Dendritic cell treated with granulocyte-macrophage colony-stimulating factor and Interleukin-4, amounts not matched to agents 40 ng/mL and 50 ng/mL, for 4 days (primary cell): ENCODE data around the gene HPSE2.

Experiments used
- H3K27ac Mint-ChIP-seq: one replicate; pipeline ENCODE4 v1.8.0; 2022; ENCODE audit warnings: mild to moderate bottlenecking, mixed read lengths
- H3K27me3 Mint-ChIP-seq: one replicate; pipeline ENCODE4 v1.8.0; 2022; ENCODE audit warnings: mild to moderate bottlenecking, mixed read lengths
- H3K36me3 Mint-ChIP-seq: one replicate; pipeline ENCODE4 v1.8.0; 2022; ENCODE audit warnings: low read depth, mixed read lengths
- H3K4me1 Mint-ChIP-seq: one replicate; pipeline ENCODE4 v1.8.0; 2022; ENCODE audit warnings: low read depth, mixed read lengths
- H3K4me3 Mint-ChIP-seq: one replicate; pipeline ENCODE4 v1.8.0; 2022; ENCODE audit warnings: mild to moderate bottlenecking, moderate library complexity, mixed read lengths
- H3K9me3 Mint-ChIP-seq: one replicate; pipeline ENCODE4 v1.8.0; 2022; ENCODE audit warnings: mixed read lengths
- intact Hi-C: fragments of 100-400 bp; cut with micrococcal nuclease; formaldehyde crosslinking; loops from one replicate; pipeline ENCODE4 v1.15.0; 2022

The HPSE2 gene

GRCh38 chr10:98953251-98953650, 282.4 kb downstream of the HPSE2 start:
- no peaks in the 10 kb centered on the region for H3K27me3 Mint-ChIP-seq
- H3K4me3 Mint-ChIP-seq = no peak overlapping the region
- no peaks in the 10 kb centered on the region for H3K9me3 Mint-ChIP-seq
- H3K27ac Mint-ChIP-seq = no peak overlapping the region
- H3K36me3 Mint-ChIP-seq = no peaks in the 10 kb centered on the region
- H3K4me1 Mint-ChIP-seq = no peaks in the 10 kb centered on the region
- intact Hi-C loops = no loop called here

- Mint-ChIP-seq H3K27ac (no peak overlapping the region), H3K36me3 (no peaks in the 10 kb centered on the region), H3K27me3 (peaks cover 1% of the 10 kb centered on the region), H3K9me3 (peaks cover 8% of the 10 kb centered on the region), H3K4me3 (no peak overlapping the region), H3K4me1 (no peaks in the 10 kb centered on the region)
- intact Hi-C loops = no loop called here
Observed at GRCh38 chr10:98951269-98952000, 284.2 kb downstream of the HPSE2 start.

GRCh38 chr10:98950106-98950505, 285.5 kb downstream of the HPSE2 start:
- Mint-ChIP-seq H3K27me3 (peaks cover 1% of the 10 kb centered on the region), H3K4me1 (no peaks in the 10 kb centered on the region), H3K36me3 (no peaks in the 10 kb centered on the region), H3K4me3 (no peak overlapping the region), H3K9me3 (peaks cover 8% of the 10 kb centered on the region), H3K27ac (no peak overlapping the region)
- intact Hi-C loops = no loop called here

- peaks cover 8% of the 10 kb centered on the region for H3K9me3 Mint-ChIP-seq
- peaks cover 1% of the 10 kb centered on the region for H3K27me3 Mint-ChIP-seq
- H3K4me1 Mint-ChIP-seq = no peaks in the 10 kb centered on the region
- no peak overlapping the region for H3K27ac Mint-ChIP-seq
- intact Hi-C loops = no loop called here
- H3K36me3 Mint-ChIP-seq = no peaks in the 10 kb centered on the region
- H3K4me3 Mint-ChIP-seq = no peak overlapping the region
Observed at GRCh38 chr10:98949306-98949705, 286.3 kb downstream of the HPSE2 start.

- Mint-ChIP-seq H3K9me3 (peaks cover 16% of the 10 kb centered on the region), H3K4me1 (no peaks in the 10 kb centered on the region), H3K27me3 (peaks cover 1% of the 10 kb centered on the region), H3K4me3 (no peak overlapping the region), H3K27ac (no peak overlapping the region), H3K36me3 (no peaks in the 10 kb centered on the region)
- intact Hi-C loops = no loop called here
Observed at GRCh38 chr10:98943681-98944080, 292.0 kb downstream of the HPSE2 start.

- no peaks in the 10 kb centered on the region for H3K27me3 Mint-ChIP-seq
- no peak overlapping the region for H3K4me3 Mint-ChIP-seq
- peaks cover 31% of the 10 kb centered on the region for H3K9me3 Mint-ChIP-seq
- intact Hi-C loops = no loop called here
- H3K4me1 Mint-ChIP-seq = no peaks in the 10 kb centered on the region
- no peak overlapping the region for H3K27ac Mint-ChIP-seq
- no peaks in the 10 kb centered on the region for H3K36me3 Mint-ChIP-seq
Observed at GRCh38 chr10:98929709-98930108, 305.9 kb downstream of the HPSE2 start.

GRCh38 chr10:98925651-98926050, 310.0 kb downstream of the HPSE2 start:
- intact Hi-C loops = no loop called here
- Mint-ChIP-seq H3K27me3 (peaks cover 2% of the 10 kb centered on the region), H3K4me3 (no peak overlapping the region), H3K36me3 (no peaks in the 10 kb centered on the region), H3K4me1 (no peaks in the 10 kb centered on the region), H3K27ac (no peak overlapping the region), H3K9me3 (no peaks in the 10 kb centered on the region)

- Mint-ChIP-seq H3K4me1 (peaks cover 5% of the 10 kb centered on the region), H3K27me3 (peaks cover 2% of the 10 kb centered on the region), H3K9me3 (no peaks in the 10 kb centered on the region), H3K27ac (no peak overlapping the region), H3K36me3 (no peaks in the 10 kb centered on the region), H3K4me3 (no peak overlapping the region)
- intact Hi-C loops = no loop called here
Observed at GRCh38 chr10:98924526-98924925, 311.1 kb downstream of the HPSE2 start.

- Mint-ChIP-seq H3K36me3 (no peaks in the 10 kb centered on the region), H3K9me3 (no peaks in the 10 kb centered on the region), H3K27ac (no peak overlapping the region), H3K4me3 (no peak overlapping the region), H3K27me3 (peaks cover 2% of the 10 kb centered on the region), H3K4me1 (peaks cover 5% of the 10 kb centered on the region)
- intact Hi-C loops = no loop called here
Observed at GRCh38 chr10:98921316-98921715, 314.3 kb downstream of the HPSE2 start.

GRCh38 chr10:98920807-98921206, 314.8 kb downstream of the HPSE2 start:
- H3K4me3 Mint-ChIP-seq = no peak overlapping the region
- peaks cover 2% of the 10 kb centered on the region for H3K27me3 Mint-ChIP-seq
- H3K27ac Mint-ChIP-seq = no peak overlapping the region
- no peaks in the 10 kb centered on the region for H3K9me3 Mint-ChIP-seq
- H3K4me1 Mint-ChIP-seq = peaks cover 5% of the 10 kb centered on the region
- intact Hi-C loops = no loop called here
- H3K36me3 Mint-ChIP-seq = no peaks in the 10 kb centered on the region

- Mint-ChIP-seq H3K27ac (no peak overlapping the region), H3K9me3 (no peaks in the 10 kb centered on the region), H3K27me3 (peaks cover 2% of the 10 kb centered on the region), H3K4me1 (peaks cover 5% of the 10 kb centered on the region), H3K4me3 (no peak overlapping the region), H3K36me3 (no peaks in the 10 kb centered on the region)
- intact Hi-C loops = no loop called here
Observed at GRCh38 chr10:98920360-98920759, 315.3 kb downstream of the HPSE2 start.

GRCh38 chr10:98919899-98920298, 315.8 kb downstream of the HPSE2 start:
- intact Hi-C loops = loop anchor here (10.0 kb wide), 1 partner anchor 65 kb away; no protein-coding TSS in a partner anchor
- Mint-ChIP-seq H3K9me3 (no peaks in the 10 kb centered on the region), H3K4me1 (peaks cover 5% of the 10 kb centered on the region), H3K4me3 (no peak overlapping the region), H3K36me3 (no peaks in the 10 kb centered on the region), H3K27ac (no peak overlapping the region), H3K27me3 (peaks cover 2% of the 10 kb centered on the region)

- H3K4me3 Mint-ChIP-seq = no peak overlapping the region
- peaks cover 2% of the 10 kb centered on the region for H3K27me3 Mint-ChIP-seq
- H3K4me1 Mint-ChIP-seq = peaks cover 5% of the 10 kb centered on the region
- H3K9me3 Mint-ChIP-seq = no peaks in the 10 kb centered on the region
- intact Hi-C loops = loop anchor here (10.0 kb wide), 1 partner anchor 63 kb away; no protein-coding TSS in a partner anchor
- no peak overlapping the region for H3K27ac Mint-ChIP-seq
- no peaks in the 10 kb centered on the region for H3K36me3 Mint-ChIP-seq
Observed at GRCh38 chr10:98917828-98918227, 317.8 kb downstream of the HPSE2 start.

- no peak overlapping the region for H3K4me3 Mint-ChIP-seq
- no peaks in the 10 kb centered on the region for H3K36me3 Mint-ChIP-seq
- H3K9me3 Mint-ChIP-seq = no peaks in the 10 kb centered on the region
- peaks cover 5% of the 10 kb centered on the region for H3K4me1 Mint-ChIP-seq
- H3K27me3 Mint-ChIP-seq = peaks cover under 1% of the 10 kb centered on the region
- intact Hi-C loops = loop anchor here (10.0 kb wide), 1 partner anchor 62 kb away; no protein-coding TSS in a partner anchor
- H3K27ac Mint-ChIP-seq = no peak overlapping the region
Observed at GRCh38 chr10:98916526-98917125, 319.0 kb downstream of the HPSE2 start.
